Endothelial cell of umbilical vein (primary cell): Measurements from ENCODE around the gene JAZF1. TPM values are rescaled to one million over a fixed set of nuclear protein-coding genes. Genes with fewer than 3 reads are reported as not detected.

Experiments used
- BruUV-seq: library from RNA; stranded (reverse); fragments of 400-500 nt; replicated peaks from 2 replicates; lab custom pipeline; 2021; lab: Mats Ljungman, UMichigan
- CTCF ChIA-PET: fragments of 300-600, 350-600 bp; sonication (Branson Sonifier 250); formaldehyde crosslinking; loops from one replicate; lab custom pipeline; 2021; ENCODE audit warnings: antibody characterized with exemption, inconsistent platforms; lab: Charles Lee
- POLR2A ChIA-PET: fragments of 300-600, 350-600 bp; sonication (Branson Sonifier 250); formaldehyde crosslinking; loops from one replicate; lab custom pipeline; 2021; ENCODE audit warnings: antibody characterized with exemption, inconsistent platforms; lab: Charles Lee
- DNase-seq: peaks from one replicate; pipeline ENCODE4 v3.0.0-alpha.2; 2011; ENCODE audit warnings: low read depth, low spot score
- FAIRE-seq: peaks from 2 replicates; lab custom pipeline; 2011; peaks lifted over from hg19 to GRCh38; lab: Jason Lieb, UNC
- H2AFZ ChIP-seq: 2 replicates; pipeline ENCODE4 v1.6.0; 2012; ENCODE audit warnings: low read depth, low read length, control low read depth, inconsistent platforms
- H3K27ac ChIP-seq: 2 replicates; pipeline ENCODE4 v1.5.1; 2011; ENCODE audit warnings: low read depth, mild to moderate bottlenecking, control low read depth, low read length, moderate library complexity; ENCODE audit not compliant: insufficient read depth
- H3K27me3 ChIP-seq, 2 experiments: 2 replicates each; pipeline versions ENCODE4 v1.6.0 to v1.6.1; 2011; ENCODE audit warnings: low read length in 2 of 2, mixed read lengths in 1 of 2; ENCODE audit not compliant: control insufficient read depth in 2 of 2, insufficient read depth in 2 of 2
- H3K36me3 ChIP-seq, 2 experiments: 2 replicates in 1 of 2; 3 replicates in 1 of 2; pipeline ENCODE4 v1.5.1; 2011; ENCODE audit warnings: low read length in 2 of 2, mild to moderate bottlenecking in 1 of 2, moderate library complexity in 1 of 2; ENCODE audit not compliant: control insufficient read depth in 2 of 2, insufficient read depth in 2 of 2; ENCODE audit errors: extremely low read depth in 1 of 2
- H3K4me1 ChIP-seq: 3 replicates; pipeline ENCODE4 v1.5.1; 2011; ENCODE audit warnings: mild to moderate bottlenecking, low read length; ENCODE audit not compliant: control insufficient read depth, insufficient read depth; ENCODE audit errors: extremely low read depth
- H3K4me2 ChIP-seq: 2 replicates; pipeline ENCODE4 v1.6.1; 2011; ENCODE audit warnings: low read length, control low read depth, mixed read lengths; ENCODE audit not compliant: insufficient read depth
- H3K4me3 ChIP-seq, 3 experiments: fragments of 200-600 bp in 1 of 3; sonication (generic), shearing (Covaris generic) in 1 of 3; replicated peaks in 1 of 3; 2 replicates each; pipeline ENCODE4 v1.5.1; 2011 to 2016; ENCODE audit warnings: control low read depth in 3 of 3, low read length in 3 of 3, mild to moderate bottlenecking in 2 of 3, inconsistent platforms in 1 of 3, low read depth in 1 of 3, moderate library complexity in 1 of 3; ENCODE audit not compliant: insufficient read depth in 1 of 3
- H3K79me2 ChIP-seq: 2 replicates; pipeline ENCODE4 v1.6.0; 2012; ENCODE audit warnings: low read length, inconsistent platforms; ENCODE audit not compliant: control insufficient read depth, insufficient read depth
- H3K9ac ChIP-seq: replicated peaks from 2 replicates; pipeline ENCODE3; 2011; ENCODE audit warnings: low read length, control low read depth; ENCODE audit not compliant: insufficient read depth; ENCODE audit errors: extremely low read depth
- H3K9me1 ChIP-seq: replicated peaks from 3 replicates; pipeline ENCODE4 v1.6.0; 2011; ENCODE audit warnings: mild to moderate bottlenecking, low read length; ENCODE audit not compliant: control insufficient read depth, insufficient read depth; ENCODE audit errors: extremely low read depth
- H3K9me3 ChIP-seq: replicated peaks from 2 replicates; pipeline ENCODE4 v1.5.1; 2012; ENCODE audit warnings: low read length, inconsistent platforms; ENCODE audit not compliant: control insufficient read depth, insufficient read depth
- H4K20me1 ChIP-seq: replicated peaks from 2 replicates; pipeline ENCODE3; 2011; ENCODE audit warnings: mild to moderate bottlenecking, low read length; ENCODE audit not compliant: control insufficient read depth, insufficient read depth; ENCODE audit errors: extremely low read depth
- CTCF ChIP-seq, 2 donors: IDR thresholded peaks; 1 replicate in 1 of 2; 2 replicates in 1 of 2; pipeline ENCODE4 v1.5.1; 2011; ENCODE audit warnings: low read length in 2 of 2, mild to moderate bottlenecking in 2 of 2, moderate library complexity in 2 of 2, control low read depth in 1 of 2, inconsistent platforms in 1 of 2, low read depth in 1 of 2; ENCODE audit not compliant: insufficient read depth in 1 of 2; ENCODE audit errors: extremely low read depth in 1 of 2
- EZH2 ChIP-seq: IDR thresholded peaks from 2 replicates; pipeline ENCODE4 v1.6.1; 2012; ENCODE audit warnings: borderline replicate concordance, low read depth, mild to moderate bottlenecking, moderate library complexity, low read length, inconsistent platforms; ENCODE audit not compliant: severe bottlenecking
- FOS ChIP-seq: IDR thresholded peaks from 2 replicates; pipeline ENCODE4 v1.6.1; 2011; ENCODE audit warnings: mild to moderate bottlenecking, low read length, moderate library complexity, borderline replicate concordance; ENCODE audit not compliant: insufficient read depth
- GATA2 ChIP-seq: IDR thresholded peaks from 2 replicates; pipeline ENCODE4 v1.7.0; 2011; ENCODE audit warnings: low read depth, mild to moderate bottlenecking, moderate library complexity, mixed read lengths, low read length; ENCODE audit not compliant: insufficient read length, insufficient read depth
- JUN ChIP-seq: IDR thresholded peaks from 2 replicates; pipeline ENCODE4 v1.6.1; 2011; ENCODE audit warnings: borderline replicate concordance, low read depth; ENCODE audit not compliant: insufficient read length, insufficient read depth
- MAX ChIP-seq: IDR thresholded peaks from 2 replicates; pipeline ENCODE4 v1.6.1; 2011; ENCODE audit not compliant: insufficient read depth, insufficient read length
- MYC ChIP-seq: IDR thresholded peaks from one replicate; pipeline ENCODE4 v1.6.1; 2011; ENCODE audit warnings: mild to moderate bottlenecking, low read depth, low read length
- POLR2A ChIP-seq: IDR thresholded peaks from 2 replicates; pipeline ENCODE4 v1.6.1; 2012; ENCODE audit warnings: low read depth, mild to moderate bottlenecking, control low read depth, low read length
- POLR2AphosphoS5 ChIP-seq: IDR thresholded peaks from 2 replicates; pipeline ENCODE4 v1.6.1; 2012; ENCODE audit warnings: low read depth, mild to moderate bottlenecking, control low read depth, low read length, moderate library complexity; ENCODE audit not compliant: insufficient read depth
- dilution Hi-C: fragments of 300-500 bp; cut with MboI; formaldehyde crosslinking; loops from one replicate; pipeline ENCODE4 v1.15.0; 2019; ENCODE audit warnings: low sequenced_read_pairs; ENCODE audit not compliant: extremely low pct_ligation_motif_present
- intact Hi-C: fragments of 100-400 bp; cut with micrococcal nuclease; formaldehyde crosslinking; loops from one replicate; pipeline ENCODE4 v1.10.0; 2022
- polyA plus RNA-seq, 4 experiments: library from polyadenylated mRNA; depleted of rRNA in 3 of 4; stranded (reverse) in 3 of 4; unstranded in 1 of 4; fragments of >200 nt; gene quantifications; 2 replicates each; pipeline versions ENCODE4 v1.2.1 to v1.2.3, GENCODE V29; 2011 to 2012; ENCODE audit warnings: missing spikeins in 1 of 4
- total RNA-seq: library from RNA; stranded (reverse); gene quantifications from 2 replicates; pipeline ENCODE4 v1.2.3, GENCODE V29; 2021

JAZF1 gene
- total and polyA plus RNA-seq, 2 donors (not counting 3 experiments of a cell fraction or from before 2014, with no cell fraction given), result 2.5 to 16.9 TPM

- Histone ChIP-seq H3K27ac (no peak overlapping the region), H3K36me3 (no peaks in the 10 kb centered on the region), H3K9ac (no peak overlapping the region), H3K9me1 (no peaks in the 10 kb centered on the region), H3K4me1 (no peaks in the 10 kb centered on the region), H3K4me3 (no peak overlapping the region), H3K27me3 (no peaks in the 10 kb centered on the region), H3K9me3 (no peaks in the 10 kb centered on the region), H2AFZ (no peak overlapping the region), H3K4me2 (no peak overlapping the region), H3K79me2 (peaks cover 8% of the 10 kb centered on the region), H4K20me1 (no peaks in the 10 kb centered on the region)
- intact Hi-C loops, result no loop called here
- ChIA-PET CTCF (no interaction called here), POLR2A (no interaction called here)
- BruUV-seq, result no TSS peak
- TF ChIP-seq MYC, result no peak
- TF ChIP-seq POLR2AphosphoS5, result no peak
- no peak for TF ChIP-seq FOS
- no peak for TF ChIP-seq CTCF (IDR thresholded peaks at IDR 0.05; ENCODE audit: extremely low read depth in 1 of 2, insufficient read depth in 1 of 2, low read depth in 1 of 2, low read length in 2 of 2)
- no peak for TF ChIP-seq GATA2
- TF ChIP-seq POLR2A, result no peak
- TF ChIP-seq EZH2, result no peak
- TF ChIP-seq MAX, result no peak
- no peak for TF ChIP-seq JUN
- DNase-seq, result no peak
- dilution Hi-C loops, result no loop called here
- FAIRE-seq, result no peak
Observed at GRCh38 chr7:28170701-28171100, 9.9 kb downstream of the JAZF1 start.
